GM23248 (cell line): Measurements from ENCODE around the gene LCE3E. TPM values are rescaled to one million over a fixed set of nuclear protein-coding genes. Genes with fewer than 3 reads are reported as not detected.

Experiments used
- DNase-seq: peaks from one replicate; pipeline ENCODE4 v3.0.0-alpha.2; 2015
- H2AFZ ChIP-seq: fragments of 200-600 bp; sonication (generic); 2 replicates; pipeline ENCODE4 v1.6.1; 2016; ENCODE audit warnings: antibody characterized with exemption
- H3F3A ChIP-seq: fragments of 200-600 bp; sonication (generic); 2 replicates; pipeline ENCODE4 v1.6.1; 2016; ENCODE audit warnings: mild to moderate bottlenecking, antibody characterized with exemption, mixed run types; ENCODE audit not compliant: insufficient read depth
- H3K27ac ChIP-seq: fragments of 200-600 bp; sonication (generic); 2 replicates; pipeline ENCODE4 v1.5.1; 2016; ENCODE audit warnings: mild to moderate bottlenecking
- H3K27me3 ChIP-seq: fragments of 200-600 bp; sonication (generic); replicated peaks from 2 replicates; pipeline ENCODE4 v1.6.1; 2016; ENCODE audit warnings: mild to moderate bottlenecking; ENCODE audit not compliant: insufficient read depth
- H3K36me3 ChIP-seq: fragments of 200-600 bp; sonication (generic); 2 replicates; pipeline ENCODE4 v1.6.1; 2016; ENCODE audit warnings: low read depth, mild to moderate bottlenecking
- H3K4me1 ChIP-seq: fragments of 200-600 bp; sonication (generic); 2 replicates; pipeline ENCODE4 v1.6.1; 2016; ENCODE audit warnings: mild to moderate bottlenecking; ENCODE audit not compliant: insufficient read depth
- H3K4me2 ChIP-seq: fragments of 200-600 bp; sonication (generic); one replicate; pipeline ENCODE4 v1.6.1; 2016; ENCODE audit warnings: mild to moderate bottlenecking; ENCODE audit not compliant: unreplicated experiment
- H3K4me3 ChIP-seq: fragments of 200-600 bp; sonication (generic); 2 replicates; pipeline ENCODE4 v1.5.1; 2016; ENCODE audit warnings: mild to moderate bottlenecking
- H3K79me2 ChIP-seq: fragments of 200-600 bp; sonication (generic); 2 replicates; pipeline ENCODE4 v1.6.1; 2016; ENCODE audit warnings: mild to moderate bottlenecking; ENCODE audit not compliant: insufficient read depth
- H3K9ac ChIP-seq: fragments of 200-600 bp; sonication (generic); 2 replicates; pipeline ENCODE4 v1.6.1; 2016; ENCODE audit warnings: mild to moderate bottlenecking
- H3K9me2 ChIP-seq: fragments of 200-600 bp; sonication (generic); 2 replicates; pipeline ENCODE4 v1.6.1; 2016; ENCODE audit warnings: mixed run types, mild to moderate bottlenecking, moderate library complexity; ENCODE audit not compliant: insufficient read depth
- H3K9me3 ChIP-seq: fragments of 200-600 bp; sonication (generic); one replicate; pipeline ENCODE4 v1.6.1; 2017; ENCODE audit warnings: low read depth
- H4K20me1 ChIP-seq: fragments of 200-600 bp; sonication (generic); 2 replicates; pipeline ENCODE4 v1.6.0; 2016; ENCODE audit not compliant: insufficient read depth
- EZH2 ChIP-seq: fragments of 200-600 bp; sonication (generic); IDR thresholded peaks from 2 replicates; pipeline ENCODE4 v1.6.1; 2018; ENCODE audit warnings: antibody characterized with exemption, mild to moderate bottlenecking; ENCODE audit not compliant: insufficient read depth, poor library complexity, severe bottlenecking
- EZH2phosphoT487 ChIP-seq: fragments of 200-600 bp; sonication (generic); IDR thresholded peaks from 2 replicates; pipeline ENCODE4 v1.6.1; 2018; ENCODE audit warnings: antibody characterized with exemption, moderate library complexity, mild to moderate bottlenecking, low read depth; ENCODE audit not compliant: insufficient read depth
- WGBS, 2 experiments: methylation state at CpG; one replicate each; pipeline ENCODE4 v1.1.6; 2015 to 2017; ENCODE audit warnings: low lambda C conversion rate in 2 of 2, low coverage in 1 of 2; ENCODE audit errors: missing lambda C conversion rate in 2 of 2; 5-methylcytosine and 5-hydroxymethylcytosine counted together
- in situ Hi-C: fragments of 300-500 bp; cut with MboI; formaldehyde crosslinking; loops from 2 replicates; pipeline ENCODE4 v1.15.0; 2020
- polyA plus RNA-seq: library from polyadenylated mRNA; unstranded; fragments of >200 nt; fragmentation: Nextera tagmentation; extraction: Ambion mirVana; gene quantifications from 2 replicates; pipeline ENCODE4 v1.2.1, GENCODE V29; 2016
- total RNA-seq: library from RNA; depleted of rRNA; stranded (reverse); fragments of >200 nt; shearing (Covaris generic); gene quantifications from 2 replicates; pipeline ENCODE4 v1.2.3, GENCODE V29; 2014; rRNA removed

The LCE3E gene, protein sequence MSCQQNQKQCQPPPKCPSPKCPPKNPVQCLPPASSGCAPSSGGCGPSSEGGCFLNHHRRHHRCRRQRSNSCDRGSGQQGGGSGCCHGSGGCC
- not detected in 2 replicates for total RNA-seq
- not detected in 2 replicates for polyA plus RNA-seq

DNA sequence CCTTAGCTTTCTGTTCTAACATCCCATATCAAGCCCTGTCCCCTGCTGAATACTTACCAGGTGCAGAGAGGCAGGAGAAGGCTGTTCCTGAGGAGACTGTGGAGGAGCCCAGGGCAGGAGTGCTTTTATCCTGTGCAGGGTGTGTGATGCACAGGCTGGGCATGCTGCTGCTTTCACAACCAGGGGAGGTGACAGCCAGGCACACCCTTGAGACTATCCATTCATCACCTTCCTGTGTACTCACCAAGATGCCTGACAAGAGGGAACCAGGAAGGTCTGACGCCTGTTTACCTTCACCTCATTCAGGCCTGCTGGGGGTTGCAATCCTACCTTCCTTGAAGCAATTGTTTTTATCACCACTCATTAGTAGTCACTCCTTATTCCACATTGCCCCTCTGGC, at the start of gene LCE3E:
TSS of gene LCE3E (minus strand) at position 100 of the 400 bp plus-strand sequence. CDS start 572 bp downstream, outside the sequence.
- 53 to 54% methylated on average over 1 of the region's 1 CpG for WGBS, 2 experiments
- TF ChIP-seq EZH2phosphoT487 (no peak), EZH2 (no peak)

DNA sequence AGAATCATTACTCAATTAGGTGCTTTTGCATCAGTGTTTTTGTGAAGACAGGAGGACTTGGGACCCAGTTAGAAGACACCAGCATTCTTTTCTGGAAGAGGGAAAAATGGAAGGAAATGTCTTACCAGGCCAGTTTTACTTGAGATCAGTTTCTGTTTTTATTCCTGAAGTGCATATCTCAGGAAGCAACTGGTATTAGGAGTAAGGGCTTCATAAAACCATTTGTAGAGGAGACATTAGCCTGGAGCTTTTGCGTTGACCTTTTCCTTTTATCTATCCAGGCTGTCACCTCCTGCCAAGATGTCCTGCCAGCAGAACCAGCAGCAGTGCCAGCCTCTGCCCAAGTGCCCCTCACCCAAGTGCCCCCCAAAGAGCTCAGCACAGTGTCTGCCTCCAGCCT, 46.9 kb upstream of the LCE3E start, which contains the start of gene LCE3B:
TSS of gene LCE3B (plus strand) at position 301 of the 400 bp plus-strand sequence. CDS start at position 301, 0 bp downstream.
- H3K4me3 ChIP-seq: no peak within 1 kb of the TSS
- H3K9me2 ChIP-seq: no peaks in the 10 kb centered on the region
- no peak within 1 kb of the TSS for H3K27ac ChIP-seq
- no peaks in the 10 kb centered on the region for H3K36me3 ChIP-seq
- H3K27me3 ChIP-seq: no peaks in the 10 kb centered on the region
- TF ChIP-seq EZH2: no peak
- no peak for TF ChIP-seq EZH2phosphoT487
- no peaks in the 10 kb centered on the region for H3K79me2 ChIP-seq
- in situ Hi-C loops: no loop called here
- no peak for DNase-seq
- H3K9me3 ChIP-seq: no peaks in the 10 kb centered on the region
- H4K20me1 ChIP-seq: no peaks in the 10 kb centered on the region
- H3K4me2 ChIP-seq: no peak within 1 kb of the TSS
- WGBS, 2 experiments: no CpG with 5 or more reads among the region's 1 CpG
- H3K9ac ChIP-seq: no peak within 1 kb of the TSS
- H2AFZ ChIP-seq: no peak within 1 kb of the TSS
- H3K4me1 ChIP-seq: no peaks in the 10 kb centered on the region
- no peaks in the 10 kb centered on the region for H3F3A ChIP-seq

More for the DNA sequence above, at the start of gene LCE3E:
- Histone ChIP-seq H3K4me1 (no peaks in the 10 kb centered on the region), H4K20me1 (no peaks in the 10 kb centered on the region), H3K9me2 (no peaks in the 10 kb centered on the region), H3K79me2 (no peaks in the 10 kb centered on the region), H3K27me3 (peaks cover 8% of the 10 kb centered on the region), H3K4me2 (no peak within 1 kb of the TSS), H3K27ac (no peak within 1 kb of the TSS), H2AFZ (no peak within 1 kb of the TSS), H3F3A (no peaks in the 10 kb centered on the region), H3K4me3 (no peak within 1 kb of the TSS), H3K9me3 (no peaks in the 10 kb centered on the region), H3K36me3 (no peaks in the 10 kb centered on the region), H3K9ac (no peak within 1 kb of the TSS)
- in situ Hi-C loops: no loop called here
- DNase-seq: no peak

DNA sequence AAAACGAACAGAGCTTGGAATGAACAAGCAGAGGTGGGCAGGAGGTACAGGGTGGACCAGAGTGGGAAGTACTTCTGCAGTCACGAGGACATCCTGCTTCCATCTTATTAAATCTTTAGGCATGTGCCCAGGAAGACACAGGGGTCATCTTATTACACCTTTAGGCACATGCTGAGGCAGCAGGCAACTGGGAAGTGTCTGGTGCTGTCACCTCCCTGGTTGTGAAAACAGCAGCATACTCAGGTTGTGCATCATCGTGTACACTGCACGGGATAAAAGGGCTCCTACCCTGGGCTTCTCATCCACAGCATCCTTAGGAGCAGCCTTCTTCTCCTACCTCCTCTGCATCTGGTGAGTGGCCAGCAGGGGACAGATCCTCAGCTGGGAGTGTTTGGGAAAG, 33.4 kb upstream of the LCE3E start, which contains the start of gene LCE3C:
TSS of gene LCE3C (plus strand) at position 301 of the 400 bp plus-strand sequence. CDS start 498 bp downstream, outside the sequence.
- H3F3A ChIP-seq: no peaks in the 10 kb centered on the region
- no peak within 1 kb of the TSS for H3K4me2 ChIP-seq
- no peaks in the 10 kb centered on the region for H3K27me3 ChIP-seq
- H3K36me3 ChIP-seq: no peaks in the 10 kb centered on the region
- TF ChIP-seq EZH2 (no peak), EZH2phosphoT487 (no peak)
- no peaks in the 10 kb centered on the region for H4K20me1 ChIP-seq
- no peaks in the 10 kb centered on the region for H3K9me2 ChIP-seq
- no peak within 1 kb of the TSS for H2AFZ ChIP-seq
- no peak for DNase-seq
- no peak within 1 kb of the TSS for H3K27ac ChIP-seq
- WGBS, 2 experiments: no CpG with 5 or more reads among the region's 4 CpGs
- in situ Hi-C loops: no loop called here
- no peak within 1 kb of the TSS for H3K9ac ChIP-seq
- no peaks in the 10 kb centered on the region for H3K4me1 ChIP-seq
- H3K4me3 ChIP-seq: no peak within 1 kb of the TSS
- no peaks in the 10 kb centered on the region for H3K9me3 ChIP-seq
- no peaks in the 10 kb centered on the region for H3K79me2 ChIP-seq

DNA sequence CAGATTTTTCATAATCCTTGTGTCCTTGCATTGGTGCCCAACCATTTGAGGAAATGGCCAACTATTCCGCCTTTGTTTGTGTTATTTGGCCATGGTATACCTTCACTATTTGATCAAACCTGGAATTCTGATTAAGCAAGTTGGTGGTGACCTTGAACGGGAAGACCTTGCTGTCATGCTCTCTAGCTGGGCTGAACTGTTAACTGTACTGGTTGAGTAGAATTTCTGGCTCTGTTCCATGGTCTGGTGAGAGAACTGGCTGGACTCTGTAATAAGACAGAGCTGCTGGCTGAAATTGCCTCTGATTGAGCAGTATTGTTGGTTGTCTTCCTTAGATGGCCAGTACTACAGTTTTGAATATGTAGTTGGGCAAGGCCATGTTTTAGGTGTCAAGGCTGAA, 30.4 kb upstream of the LCE3E start:
- Histone ChIP-seq H3K4me2 (no peak overlapping the region), H3K4me3 (no peak overlapping the region), H4K20me1 (no peaks in the 10 kb centered on the region), H3K9me2 (no peaks in the 10 kb centered on the region), H3K9me3 (no peaks in the 10 kb centered on the region), H3F3A (no peaks in the 10 kb centered on the region), H2AFZ (no peak overlapping the region), H3K4me1 (no peaks in the 10 kb centered on the region), H3K27me3 (no peaks in the 10 kb centered on the region), H3K9ac (no peak overlapping the region), H3K27ac (no peak overlapping the region), H3K36me3 (no peaks in the 10 kb centered on the region), H3K79me2 (no peaks in the 10 kb centered on the region)
- DNase-seq: no peak
- in situ Hi-C loops: no loop called here
- TF ChIP-seq EZH2phosphoT487: no peak
- TF ChIP-seq EZH2: no peak
- no CpG with 5 or more reads among the region's 2 CpGs for WGBS, 2 experiments

DNA sequence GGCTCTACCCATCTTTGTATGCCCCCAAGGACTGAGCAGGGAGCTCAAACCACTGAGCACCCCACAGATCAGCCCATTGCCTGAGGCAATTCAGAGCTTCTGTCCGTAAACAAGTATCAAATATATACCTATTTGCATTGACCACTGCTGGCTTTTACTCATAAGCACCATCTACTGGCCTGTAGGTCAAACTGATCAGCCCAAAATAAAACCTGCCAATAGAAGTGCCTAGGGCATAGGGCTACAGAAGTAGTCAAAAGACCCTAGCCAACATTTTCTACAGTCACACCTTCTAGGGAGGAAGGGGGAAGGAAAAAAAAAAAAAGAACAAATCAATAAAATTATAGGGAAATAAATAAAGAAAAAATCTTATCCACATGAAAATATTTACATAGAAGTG, 19.0 kb upstream of the LCE3E start:
- Histone ChIP-seq H3K27me3 (no peaks in the 10 kb centered on the region), H3K9me3 (no peaks in the 10 kb centered on the region), H2AFZ (no peak overlapping the region), H3K9ac (no peak overlapping the region), H3F3A (no peaks in the 10 kb centered on the region), H3K9me2 (no peaks in the 10 kb centered on the region), H3K36me3 (no peaks in the 10 kb centered on the region), H4K20me1 (no peaks in the 10 kb centered on the region), H3K4me3 (no peak overlapping the region), H3K4me1 (no peaks in the 10 kb centered on the region), H3K4me2 (no peak overlapping the region), H3K79me2 (no peaks in the 10 kb centered on the region), H3K27ac (no peak overlapping the region)
- in situ Hi-C loops: no loop called here
- WGBS, 2 experiments: no CpG with 5 or more reads among the region's 1 CpG
- TF ChIP-seq EZH2phosphoT487 (no peak), EZH2 (no peak)
- no peak for DNase-seq
